Calu3 (cell line): ENCODE results near the gene PTPN20. TPM values are rescaled to one million over a fixed set of nuclear protein-coding genes. Genes with fewer than 3 reads are reported as not detected.

Experiments
- BruUV-seq: library from RNA; stranded (reverse); fragments of 400-500 nt; replicated peaks from 2 replicates; lab custom pipeline; 2021; lab: Mats Ljungman, UMichigan
- CTCF ChIA-PET: fragments of 300-600 bp; sonication (Branson Sonifier 250); formaldehyde crosslinking; loops from one replicate; lab custom pipeline; 2022; ENCODE audit warnings: antibody characterized with exemption; lab: Charles Lee
- DNase-seq: peaks from one replicate; pipeline ENCODE4 v3.0.0; 2022
- H3K27ac Mint-ChIP-seq: one replicate; pipeline ENCODE4 v1.8.0; 2022; ENCODE audit warnings: mixed read lengths; ENCODE audit not compliant: unreplicated experiment
- H3K27me3 Mint-ChIP-seq: one replicate; pipeline ENCODE4 v1.8.0; 2022; ENCODE audit warnings: mixed read lengths; ENCODE audit not compliant: unreplicated experiment
- H3K36me3 Mint-ChIP-seq: one replicate; pipeline ENCODE4 v1.8.0; 2022; ENCODE audit warnings: mild to moderate bottlenecking, moderate library complexity, mixed read lengths; ENCODE audit not compliant: insufficient read depth, unreplicated experiment
- H3K4me1 Mint-ChIP-seq: one replicate; pipeline ENCODE4 v1.8.0; 2022; ENCODE audit warnings: mild to moderate bottlenecking, low read depth, mixed read lengths; ENCODE audit not compliant: unreplicated experiment
- H3K4me3 Mint-ChIP-seq: one replicate; pipeline ENCODE4 v1.8.0; 2022; ENCODE audit warnings: mild to moderate bottlenecking, low read depth, moderate library complexity, mixed read lengths; ENCODE audit not compliant: unreplicated experiment
- H3K9me3 Mint-ChIP-seq: one replicate; pipeline ENCODE4 v1.8.0; 2022; ENCODE audit warnings: low read depth, mixed read lengths; ENCODE audit not compliant: unreplicated experiment
- CTCF ChIP-seq: fragments of 200-600 bp; IDR thresholded peaks from one replicate; pipeline ENCODE4 v1.8.0; 2022; ENCODE audit warnings: antibody characterized with exemption; ENCODE audit not compliant: unreplicated experiment
- intact Hi-C: fragments of 100-400 bp; cut with micrococcal nuclease; formaldehyde crosslinking; loops from one replicate; pipeline ENCODE4 v1.10.0; 2022; ENCODE audit not compliant: unreplicated experiment
- total RNA-seq: library from RNA; stranded (reverse); gene quantifications from 2 replicates; pipeline ENCODE4 v1.2.3, GENCODE V29; 2022

Gene PTPN20
- total RNA-seq, 1 experiment from 2014 or later: 7.1 TPM

GRCh38 chr10:46999217-46999616, 88.0 kb downstream of the PTPN20 start:
- Mint-ChIP-seq H3K27ac (no peak overlapping the region), H3K36me3 (no peaks in the 10 kb centered on the region), H3K4me3 (no peak overlapping the region), H3K4me1 (no peaks in the 10 kb centered on the region), H3K27me3 (no peaks in the 10 kb centered on the region), H3K9me3 (no peaks in the 10 kb centered on the region)
- no peak for TF ChIP-seq CTCF
- no TSS peak for BruUV-seq
- no peak for DNase-seq
- CTCF ChIA-PET: no interaction called here
- intact Hi-C loops: no loop called here

- no TSS peak for BruUV-seq
- H3K4me3 Mint-ChIP-seq: no peak overlapping the region
- H3K9me3 Mint-ChIP-seq: no peaks in the 10 kb centered on the region
- DNase-seq: no peak
- CTCF ChIA-PET: no interaction called here
- no peak for TF ChIP-seq CTCF
- no peaks in the 10 kb centered on the region for H3K4me1 Mint-ChIP-seq
- no peaks in the 10 kb centered on the region for H3K36me3 Mint-ChIP-seq
- intact Hi-C loops: no loop called here
- no peak overlapping the region for H3K27ac Mint-ChIP-seq
- H3K27me3 Mint-ChIP-seq: peaks cover 41% of the 10 kb centered on the region
Measured at GRCh38 chr10:47008769-47009168, 97.5 kb downstream of the PTPN20 start.

GRCh38 chr10:47009215-47009838, 98.1 kb downstream of the PTPN20 start:
- H3K27ac Mint-ChIP-seq: no peak overlapping the region
- CTCF ChIA-PET: no interaction called here
- no peaks in the 10 kb centered on the region for H3K4me1 Mint-ChIP-seq
- DNase-seq: no peak
- no peaks in the 10 kb centered on the region for H3K36me3 Mint-ChIP-seq
- TF ChIP-seq CTCF: no peak
- BruUV-seq: no TSS peak
- H3K9me3 Mint-ChIP-seq: no peaks in the 10 kb centered on the region
- H3K4me3 Mint-ChIP-seq: no peak overlapping the region
- intact Hi-C loops: no loop called here
- H3K27me3 Mint-ChIP-seq: peaks cover 41% of the 10 kb centered on the region

GRCh38 chr10:47010036-47010435, 98.8 kb downstream of the PTPN20 start:
- CTCF ChIA-PET: no interaction called here

More at GRCh38 chr10:47010036-47010435, 98.8 kb downstream of the PTPN20 start:
- Mint-ChIP-seq H3K27me3 (peaks cover 41% of the 10 kb centered on the region), H3K27ac (no peak overlapping the region), H3K4me1 (no peaks in the 10 kb centered on the region), H3K4me3 (no peak overlapping the region), H3K36me3 (no peaks in the 10 kb centered on the region), H3K9me3 (no peaks in the 10 kb centered on the region)
- intact Hi-C loops: no loop called here
- DNase-seq: no peak
- TF ChIP-seq CTCF: no peak
- BruUV-seq: no TSS peak
